GM12891 (cell line): ENCODE data around the gene CCNL2.
A peak's percentile ranks its signal among the peaks of the same experiment; 100 is the strongest.
"Not testable (repeated sequence)": the region's sequence is repeated elsewhere in the genome, so short reads cannot be mapped to it uniquely, and the experiment has no call there.

Experiments used
- DNase-seq: peaks from one replicate; pipeline ENCODE4 v3.0.0; 2011; ENCODE audit warnings: low spot score; ENCODE audit not compliant: insufficient read length
- FAIRE-seq: peaks from 2 replicates; lab custom pipeline; 2011; peaks lifted over from hg19 to GRCh38; lab: Jason Lieb, UNC
- PAX5 ChIP-seq: IDR thresholded peaks from 2 replicates; pipeline ENCODE4 v1.6.1; 2011; ENCODE audit warnings: low read length, moderate library complexity, mild to moderate bottlenecking; ENCODE audit not compliant: insufficient read depth, severe bottlenecking
- POLR2A ChIP-seq: IDR thresholded peaks from 2 replicates; pipeline ENCODE4 v1.6.1; 2011; ENCODE audit warnings: low read depth, low read length, control low read depth
- POLR2AphosphoS5 ChIP-seq: IDR thresholded peaks from 2 replicates; pipeline ENCODE4 v1.6.1; 2011; ENCODE audit warnings: low read depth, low read length, control low read depth
- POU2F2 ChIP-seq: IDR thresholded peaks from 2 replicates; pipeline ENCODE4 v1.6.1; 2011; ENCODE audit warnings: low read depth, mild to moderate bottlenecking, control low read depth, low read length, moderate library complexity
- SPI1 ChIP-seq: IDR thresholded peaks from 2 replicates; pipeline ENCODE4 v1.6.1; 2011; ENCODE audit warnings: low read depth, low read length, control low read depth
- TAF1 ChIP-seq: IDR thresholded peaks from 2 replicates; pipeline ENCODE4 v1.6.1; 2011; ENCODE audit warnings: low read depth, low read length, control low read depth

CCNL2 gene

GRCh38 chr1:1411626-1412025, 12.5 kb upstream of the CCNL2 start:
- DNase-seq (no peak), FAIRE-seq (no peak)
- no peak for TF ChIP-seq TAF1
- TF ChIP-seq SPI1 = no peak
- 0 out of 2 replicates have a peak, but pooled peaks have one; percentile 26 for TF ChIP-seq POLR2AphosphoS5
- TF ChIP-seq POLR2A = no peak

GRCh38 chr1:1410238-1410637, 11.1 kb upstream of the CCNL2 start:
- not testable (repeated sequence) for FAIRE-seq, DNase-seq

- FAIRE-seq (peak; percentile 13), DNase-seq (no peak)
- TF ChIP-seq PAX5 = peak; percentile 84
- TF ChIP-seq POU2F2 = no peak
Observed at GRCh38 chr1:1407636-1408318, 8.6 kb upstream of the CCNL2 start.

GRCh38 chr1:1406821-1407635, 7.9 kb upstream of the CCNL2 start, which contains the start of gene MRPL20:
Gene MRPL20, minus strand, starts transcription at chr1:1407293. Its CDS starts 76 bp downstream, at chr1:1407217.
- DNase-seq (peak; percentile 99), FAIRE-seq (peak; percentile 98)
- TF ChIP-seq PAX5 (no peak), TAF1 (peak; percentile 96), POU2F2 (peak; percentile 57), POLR2A (peak; percentile 94), POLR2AphosphoS5 (peak; percentile 96), SPI1 (peak; percentile 5; the same call in 1 of the 2 replicates)

- DNase-seq = no peak
- no peak for TF ChIP-seq TAF1
- no peak for TF ChIP-seq POLR2AphosphoS5
- TF ChIP-seq POU2F2 = no peak
- no peak for TF ChIP-seq SPI1
- TF ChIP-seq PAX5 = no peak
- TF ChIP-seq POLR2A = no peak
- FAIRE-seq = peak; percentile 70
Observed at GRCh38 chr1:1406101-1406820, 7.1 kb upstream of the CCNL2 start.

- TF ChIP-seq TAF1 (no peak), POLR2A (no peak), POU2F2 (peak; percentile 21; the same call in 1 of the 2 replicates), POLR2AphosphoS5 (no peak)
- DNase-seq (no peak), FAIRE-seq (no peak)
Observed at GRCh38 chr1:1403653-1404052, 4.5 kb upstream of the CCNL2 start.

- DNase-seq, FAIRE-seq: not testable (repeated sequence)
Observed at GRCh38 chr1:1402901-1403392, 3.8 kb upstream of the CCNL2 start.

- no peak for FAIRE-seq
- DNase-seq = no peak
- TF ChIP-seq POLR2AphosphoS5 = peak; percentile 63
- no peak for TF ChIP-seq POU2F2
- TF ChIP-seq SPI1 = no peak
Observed at GRCh38 chr1:1402072-1402900, 3.2 kb upstream of the CCNL2 start.

GRCh38 chr1:1401457-1402010, 2.4 kb upstream of the CCNL2 start:
- FAIRE-seq = no peak
- DNase-seq = no peak
- TF ChIP-seq POLR2A (peak; percentile 41; the same call in 1 of the 2 replicates), SPI1 (no peak), POLR2AphosphoS5 (0 out of 2 replicates have a peak, but pooled peaks have one; percentile 12)
